GM21367 (cell line): ENCODE data around the gene NRIP1.
"Not testable (repeated sequence)": the region's sequence is repeated elsewhere in the genome, so short reads cannot be mapped to it uniquely, and the experiment has no call there.

ENCODE experiments used
- ATAC-seq: cut with Tn5 transposase; IDR thresholded peaks from one replicate; pipeline ENCODE4 v1.9.1; 2021; ENCODE audit not compliant: unreplicated experiment

The NRIP1 gene

DNA sequence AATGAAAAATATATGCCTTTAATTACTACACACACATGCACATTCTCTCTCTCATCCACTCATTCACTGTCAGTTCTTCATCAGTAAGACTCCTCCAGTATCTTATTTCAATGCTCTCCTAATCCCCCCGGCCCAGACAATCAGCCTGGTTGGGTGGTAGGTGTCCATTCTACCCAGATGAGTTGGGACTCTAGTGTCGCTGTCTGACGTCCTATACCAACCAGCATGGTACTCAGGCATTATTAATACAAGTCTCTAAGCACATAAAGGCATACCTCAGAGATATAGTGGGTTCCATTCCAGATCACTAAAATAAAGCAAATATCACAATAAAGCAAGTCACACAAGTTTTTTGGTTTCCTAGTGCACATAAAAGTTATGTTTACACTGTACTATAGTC is 19.8 kb downstream of the NRIP1 start:
- ATAC-seq = no peak

DNA sequence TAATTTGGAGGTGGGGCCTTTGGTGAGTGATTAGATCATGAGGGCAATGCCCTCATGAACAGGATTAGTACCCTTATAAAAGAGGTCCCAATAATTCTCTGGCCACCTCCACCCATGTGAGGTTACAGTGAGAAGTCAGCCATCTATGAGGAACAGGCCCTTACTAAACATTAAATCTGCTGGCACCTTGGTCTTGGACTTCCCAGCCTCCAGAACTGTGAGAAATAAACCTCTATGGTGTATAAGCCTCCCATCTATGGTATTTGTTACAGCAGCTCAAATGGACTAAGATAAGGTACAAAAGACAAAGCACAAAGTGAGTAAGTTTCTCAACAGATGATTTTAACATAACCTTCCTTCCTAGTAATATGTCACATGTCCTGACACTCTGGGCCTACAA is 22.3 kb downstream of the NRIP1 start:
- ATAC-seq = no peak

DNA sequence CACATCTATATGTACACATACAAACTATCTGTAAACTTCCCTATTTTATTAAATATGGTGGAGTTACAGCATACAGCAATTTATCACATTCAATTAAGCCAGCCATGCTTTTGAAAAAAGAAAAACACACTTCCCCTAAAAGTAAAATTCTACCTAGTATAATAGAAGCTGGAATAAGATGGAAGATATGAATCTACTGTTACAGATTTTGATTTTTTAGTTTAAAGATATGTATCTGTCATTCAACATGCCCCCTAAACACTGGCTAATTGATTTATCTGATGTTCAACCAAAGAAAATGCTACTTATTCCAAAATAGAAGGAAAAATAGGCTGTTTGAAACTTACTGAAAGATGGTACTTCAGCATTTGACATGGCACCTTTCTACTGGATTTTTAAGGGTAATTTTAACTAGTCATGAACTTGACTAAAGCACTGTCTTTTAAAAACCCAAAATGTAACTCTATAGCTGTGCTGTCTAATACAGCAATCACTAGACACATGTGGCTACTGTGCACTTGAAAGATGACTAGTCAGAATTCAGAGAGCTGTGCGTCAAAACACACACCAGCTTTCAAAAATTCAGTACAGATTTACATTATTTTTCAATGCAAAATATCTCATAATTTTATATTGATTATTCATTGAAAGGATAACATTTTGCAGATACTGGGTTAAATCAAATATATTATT is 25.0 kb downstream of the NRIP1 start:
- no peak for ATAC-seq

DNA sequence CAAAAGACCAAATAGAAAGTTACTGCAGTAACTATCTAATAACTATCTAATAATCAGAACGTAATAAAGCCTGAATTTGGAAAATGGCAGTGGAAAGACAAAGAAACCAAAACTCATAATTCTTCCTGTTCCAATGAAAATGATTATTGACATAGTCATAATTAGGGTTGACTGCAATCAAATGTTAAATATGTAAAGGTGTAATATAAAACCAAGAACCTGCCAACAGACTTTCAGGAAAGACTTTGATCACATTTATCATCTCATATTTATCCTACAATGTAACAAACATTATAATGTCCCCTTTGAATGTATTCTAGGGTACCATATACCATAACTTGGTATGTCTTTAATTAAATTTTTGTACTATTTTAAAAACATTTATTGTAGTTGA is 26.9 kb downstream of the NRIP1 start:
- no peak for ATAC-seq

DNA sequence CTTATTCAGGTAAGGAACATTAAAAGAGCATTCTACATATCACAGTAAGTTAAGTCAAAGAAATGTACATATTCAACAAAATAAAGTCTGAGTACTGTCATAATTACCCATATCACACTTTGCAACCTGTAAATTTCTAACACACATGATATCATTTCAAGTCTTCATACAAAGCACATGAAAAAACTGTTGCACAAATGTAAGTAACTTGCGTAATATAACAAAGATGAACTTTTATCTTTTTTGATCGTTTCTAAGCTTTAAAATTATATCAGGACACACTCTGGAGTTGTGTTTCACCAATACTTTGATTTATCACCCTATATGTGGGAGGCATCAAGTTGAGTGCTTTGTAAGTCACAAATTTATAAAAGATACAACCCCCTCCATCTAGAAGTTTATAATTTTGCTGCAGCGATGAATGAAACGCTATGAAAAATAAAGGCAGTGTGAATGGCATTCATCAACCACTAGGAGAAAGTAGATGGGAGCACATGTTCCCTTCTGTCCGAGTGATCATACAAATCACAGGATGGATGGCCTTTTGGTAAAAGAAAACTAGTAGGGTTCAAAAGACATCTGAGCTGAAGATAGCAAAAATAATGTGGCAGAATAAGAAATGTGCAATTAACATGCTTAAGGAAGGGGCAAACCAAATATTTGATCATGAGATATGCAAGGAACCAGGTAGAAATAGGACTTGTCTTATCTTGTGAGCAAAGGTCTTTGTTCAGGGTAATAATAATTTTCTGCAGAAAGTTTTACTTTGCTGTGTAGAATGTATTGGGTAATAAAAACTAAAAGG is 27.5 kb downstream of the NRIP1 start:
- ATAC-seq = no peak

DNA sequence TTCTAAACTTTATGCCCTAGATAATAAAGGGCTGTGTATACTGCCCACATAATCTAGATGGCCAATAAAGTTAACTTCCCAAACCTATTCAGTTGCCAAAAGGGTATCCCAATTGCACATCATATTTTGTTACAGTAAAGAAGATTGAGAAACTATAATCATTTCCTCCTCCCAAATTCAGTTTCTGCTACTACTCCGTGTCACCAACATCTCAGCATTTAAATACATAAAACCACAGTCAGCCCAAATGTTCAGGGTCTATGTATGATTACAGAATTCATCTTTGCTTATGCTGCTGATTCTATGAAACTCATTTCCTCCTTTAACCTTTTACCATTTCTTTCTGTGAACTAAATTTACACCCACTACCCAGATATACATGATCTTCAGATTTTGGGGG is 28.6 kb downstream of the NRIP1 start:
- ATAC-seq = no peak

DNA sequence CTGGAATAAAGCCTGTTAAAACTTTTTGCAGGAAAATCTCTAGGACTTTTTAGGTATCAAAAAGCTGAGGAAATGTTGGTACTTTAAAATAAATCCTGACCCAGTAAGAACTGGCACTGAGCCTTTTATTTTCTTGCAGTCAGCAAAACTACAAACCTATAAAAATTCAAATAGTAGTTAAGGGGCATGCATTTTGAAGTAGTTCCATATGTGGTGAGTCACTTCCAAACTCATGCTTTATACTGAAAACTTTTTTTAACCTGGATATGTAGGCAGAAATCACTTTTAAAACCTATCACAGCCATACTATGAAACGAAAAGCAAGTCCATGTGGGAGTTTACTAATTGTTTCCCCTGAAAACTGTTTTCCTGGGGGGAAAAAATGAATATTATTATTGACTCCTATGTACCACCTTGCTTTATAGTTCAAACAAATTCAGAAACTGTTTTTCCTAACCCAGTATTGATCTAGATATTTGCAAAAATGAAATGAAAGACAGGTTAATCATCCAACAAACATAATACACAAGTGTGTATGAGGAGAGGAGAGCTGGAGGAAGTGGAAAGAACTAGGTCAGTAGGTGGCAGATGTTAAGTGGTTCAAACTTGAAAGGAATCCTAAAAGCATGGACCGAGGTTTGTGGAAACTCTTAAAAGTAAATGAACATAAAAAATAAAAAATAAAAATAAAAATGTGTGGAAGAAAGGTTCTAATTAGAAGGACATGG is 30.5 kb downstream of the NRIP1 start:
- no peak for ATAC-seq

DNA sequence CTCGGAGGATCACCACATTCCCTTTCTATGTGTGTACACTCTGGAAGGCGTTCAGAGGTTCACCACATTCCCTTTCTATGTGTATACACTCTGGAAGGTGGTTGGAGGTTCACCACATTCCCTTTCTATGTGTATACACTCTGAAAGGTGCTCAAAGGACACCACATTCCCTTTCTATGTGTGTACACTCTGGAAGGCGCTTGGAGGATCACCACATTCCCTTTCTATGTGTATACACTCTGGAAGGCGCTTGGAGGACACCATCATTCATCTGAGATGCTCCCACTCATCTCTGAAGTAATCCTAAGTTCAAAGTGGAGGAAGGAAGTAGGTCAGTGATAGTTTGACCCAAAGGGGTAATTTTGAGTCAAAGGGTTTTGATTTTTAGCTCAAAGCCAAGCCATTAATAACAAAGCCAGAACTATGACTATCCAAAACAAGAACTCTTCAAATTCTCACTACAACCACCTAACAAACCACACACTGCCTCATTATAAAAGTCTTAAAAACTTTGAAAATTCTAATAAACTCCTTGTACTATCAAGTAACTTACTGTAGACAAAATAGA is 32.9 kb downstream of the NRIP1 start:
- no peak for ATAC-seq

DNA sequence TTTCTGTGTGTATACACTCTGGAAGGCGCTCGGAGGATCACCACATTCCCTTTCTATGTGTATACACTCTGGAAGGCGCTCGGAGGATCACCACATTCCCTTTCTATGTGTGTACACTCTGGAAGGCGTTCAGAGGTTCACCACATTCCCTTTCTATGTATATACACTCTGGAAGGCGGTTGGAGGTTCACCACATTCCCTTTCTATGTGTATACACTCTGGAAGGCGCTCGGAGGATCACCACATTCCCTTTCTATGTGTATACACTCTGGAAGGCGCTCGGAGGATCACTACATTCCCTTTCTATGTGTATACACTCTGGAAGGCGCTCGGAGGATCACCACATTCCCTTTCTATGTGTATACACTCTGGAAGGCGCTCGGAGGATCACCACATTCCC is 33.4 kb downstream of the NRIP1 start:
- ATAC-seq = not testable (repeated sequence)

DNA sequence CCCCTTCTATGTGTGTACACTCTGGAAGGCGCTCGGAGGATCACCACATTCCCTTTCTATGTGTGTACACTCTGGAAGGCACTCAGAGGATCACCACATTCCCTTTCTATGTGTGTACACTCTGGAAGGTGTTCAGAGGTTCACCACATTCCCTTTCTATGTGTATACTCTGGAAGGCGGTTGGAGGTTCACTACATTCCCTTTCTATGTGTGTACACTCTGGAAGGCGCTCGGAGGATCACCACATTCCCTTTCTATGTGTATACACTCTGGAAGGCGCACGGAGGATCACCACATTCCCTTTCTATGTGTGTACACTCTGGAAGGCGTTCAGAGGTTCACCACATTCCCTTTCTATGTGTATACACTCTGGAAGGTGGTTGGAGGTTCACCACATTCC is 33.9 kb downstream of the NRIP1 start:
- not testable (repeated sequence) for ATAC-seq

DNA sequence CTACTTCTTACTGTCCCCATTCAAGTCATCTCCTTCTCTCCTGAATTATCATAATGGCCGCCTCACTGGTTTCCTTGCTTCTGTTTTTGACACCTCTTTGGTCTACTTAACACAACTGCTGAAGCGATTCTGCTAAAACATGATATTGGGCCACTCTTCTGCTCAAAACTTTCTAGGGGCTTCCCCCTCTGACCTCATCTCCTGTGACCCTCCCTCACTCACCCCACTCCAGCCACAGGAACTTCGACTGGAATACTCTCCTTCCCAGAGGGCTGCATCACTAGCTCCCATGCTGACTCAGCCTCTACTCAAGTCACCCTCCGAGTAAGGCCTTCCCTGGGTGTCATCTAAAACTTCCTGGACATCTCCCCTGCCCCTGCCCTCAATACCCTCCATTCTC is 35.7 kb downstream of the NRIP1 start:
- ATAC-seq = no peak

DNA sequence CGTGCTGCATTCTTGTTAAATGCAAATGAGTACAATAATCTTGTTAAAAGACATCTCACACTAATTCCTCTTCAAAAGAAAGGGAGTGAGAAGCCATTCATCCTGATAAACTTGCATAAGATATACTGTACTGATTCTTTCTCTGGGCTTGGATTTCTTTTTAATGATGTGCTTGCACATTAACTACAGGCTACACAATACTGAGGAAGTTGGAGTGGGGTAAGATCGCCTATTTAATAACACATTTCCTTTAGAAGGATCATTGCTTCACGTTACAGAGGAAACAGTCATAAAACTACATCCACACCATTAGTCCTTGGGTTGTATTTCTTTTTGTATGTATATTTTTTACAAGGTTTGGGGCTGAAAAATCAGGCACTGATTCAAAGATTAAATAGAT is 36.6 kb downstream of the NRIP1 start:
- ATAC-seq = no peak

DNA sequence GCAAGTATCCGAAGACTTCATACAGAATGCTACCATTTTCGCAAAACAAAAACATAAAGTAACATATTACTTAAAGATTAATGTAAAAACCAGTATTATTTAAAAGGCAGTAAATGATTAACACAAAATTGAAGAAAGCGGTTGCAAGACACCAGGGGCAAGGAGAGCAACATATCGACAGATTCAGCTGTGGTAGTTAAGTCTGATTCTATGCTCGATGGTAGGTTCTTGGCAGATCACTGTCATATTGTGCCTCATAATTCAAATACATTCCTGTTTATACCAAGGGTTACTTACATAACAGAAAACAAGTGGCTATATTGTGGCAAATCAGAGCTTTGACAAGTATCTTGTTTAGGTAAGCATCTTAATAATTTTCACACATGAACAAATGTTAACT is 37.7 kb downstream of the NRIP1 start:
- ATAC-seq = no peak

DNA sequence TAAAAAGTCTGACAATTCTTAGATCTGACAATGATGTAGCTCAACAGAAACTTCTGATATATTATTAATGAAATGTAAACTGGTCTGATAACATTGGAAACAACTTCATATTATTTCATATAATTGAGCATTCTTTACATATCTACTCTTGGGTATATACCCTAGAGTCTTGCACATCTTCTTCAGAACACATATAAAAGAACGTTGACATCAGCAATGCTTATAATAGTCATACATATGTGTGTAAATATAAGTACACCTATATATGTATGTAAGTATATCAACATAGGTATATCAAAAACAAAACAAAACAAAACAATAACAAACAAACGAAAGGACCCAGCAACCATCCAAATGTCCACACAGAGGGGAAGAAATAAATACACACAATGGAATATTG is 38.4 kb downstream of the NRIP1 start:
- ATAC-seq = no peak

DNA sequence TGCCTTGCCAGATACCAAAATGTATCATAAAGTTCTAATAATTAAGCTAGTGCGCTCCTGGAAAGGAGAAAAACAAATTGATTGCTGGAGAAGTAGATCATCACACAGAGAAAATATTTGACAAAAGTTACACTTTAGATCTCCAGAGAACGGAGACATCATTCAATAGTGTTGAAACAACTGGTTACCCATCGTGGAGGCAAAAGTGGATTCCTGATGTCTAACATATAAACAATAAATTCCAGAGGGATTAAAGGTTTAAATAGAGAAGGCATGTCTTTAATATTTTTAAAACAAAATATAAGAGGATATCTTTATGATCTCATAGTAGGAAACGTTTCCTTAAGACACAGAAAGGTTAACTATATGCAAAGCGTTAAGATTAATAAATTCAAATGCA is 41.0 kb downstream of the NRIP1 start:
- ATAC-seq = no peak

DNA sequence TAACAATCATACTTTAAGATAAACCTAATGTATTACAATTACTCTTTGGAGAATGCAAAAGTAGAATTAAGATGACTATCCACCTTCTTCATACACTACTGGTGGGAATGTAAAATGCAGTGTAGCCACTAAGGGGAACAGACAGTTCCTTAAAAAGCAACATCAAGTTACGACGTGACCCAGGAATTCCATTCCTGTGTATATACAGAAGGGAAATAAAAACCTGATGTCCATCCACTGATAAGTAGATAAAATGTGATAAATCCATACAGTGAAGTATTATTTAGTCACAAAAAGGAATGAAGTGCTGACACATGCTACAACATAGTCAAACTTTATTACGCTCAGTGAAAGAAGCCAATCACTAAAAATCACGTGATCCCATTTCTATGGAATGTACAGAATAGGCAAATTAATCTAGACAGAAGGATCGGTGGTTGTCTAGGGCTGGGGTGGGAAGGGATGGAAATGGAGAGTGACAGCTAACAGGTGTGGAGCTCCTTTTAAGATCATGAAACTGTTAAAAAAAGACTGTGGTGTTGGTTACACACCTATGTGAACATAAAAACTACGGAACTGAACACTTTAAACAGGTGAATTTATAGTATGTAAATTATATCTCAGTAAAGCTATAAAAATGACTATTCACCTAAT is 42.1 kb downstream of the NRIP1 start:
- no peak for ATAC-seq

DNA sequence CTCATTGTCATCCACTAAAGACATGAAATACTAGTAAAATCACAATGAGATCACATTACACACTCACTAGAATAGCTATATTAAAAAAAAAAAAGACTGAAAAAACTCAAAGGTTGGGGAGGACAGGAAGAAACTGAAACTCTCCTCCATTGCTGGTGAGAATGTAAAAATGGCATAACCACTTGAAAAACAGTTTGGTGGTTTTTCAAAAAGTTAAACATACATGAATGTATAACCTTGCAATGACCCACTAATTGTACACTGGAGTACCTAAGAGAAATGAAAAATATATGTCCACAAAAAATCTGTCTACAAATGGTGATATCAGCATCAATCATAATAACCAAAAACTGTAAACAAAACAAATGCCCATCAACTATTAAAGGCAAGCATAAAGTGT is 44.0 kb downstream of the NRIP1 start:
- ATAC-seq = no peak

DNA sequence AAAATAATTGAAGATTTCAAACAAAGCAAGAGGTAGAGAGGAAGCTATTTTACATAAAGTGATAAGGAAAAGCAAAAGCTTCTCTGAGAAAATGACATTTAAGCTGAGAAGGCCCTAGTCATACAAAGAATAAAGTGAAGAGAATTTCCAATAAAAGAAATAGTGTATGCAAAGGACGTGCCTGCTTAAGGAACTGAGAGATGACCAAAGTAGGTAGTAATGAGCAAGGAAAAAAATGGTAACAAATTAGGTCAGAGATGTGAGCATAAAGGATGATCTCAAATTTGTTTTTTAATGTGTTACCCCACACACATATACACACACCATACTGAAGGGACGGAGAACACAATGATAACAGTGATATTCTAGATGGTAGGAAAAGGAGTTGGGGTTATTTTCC is 46.4 kb downstream of the NRIP1 start:
- ATAC-seq = no peak

DNA sequence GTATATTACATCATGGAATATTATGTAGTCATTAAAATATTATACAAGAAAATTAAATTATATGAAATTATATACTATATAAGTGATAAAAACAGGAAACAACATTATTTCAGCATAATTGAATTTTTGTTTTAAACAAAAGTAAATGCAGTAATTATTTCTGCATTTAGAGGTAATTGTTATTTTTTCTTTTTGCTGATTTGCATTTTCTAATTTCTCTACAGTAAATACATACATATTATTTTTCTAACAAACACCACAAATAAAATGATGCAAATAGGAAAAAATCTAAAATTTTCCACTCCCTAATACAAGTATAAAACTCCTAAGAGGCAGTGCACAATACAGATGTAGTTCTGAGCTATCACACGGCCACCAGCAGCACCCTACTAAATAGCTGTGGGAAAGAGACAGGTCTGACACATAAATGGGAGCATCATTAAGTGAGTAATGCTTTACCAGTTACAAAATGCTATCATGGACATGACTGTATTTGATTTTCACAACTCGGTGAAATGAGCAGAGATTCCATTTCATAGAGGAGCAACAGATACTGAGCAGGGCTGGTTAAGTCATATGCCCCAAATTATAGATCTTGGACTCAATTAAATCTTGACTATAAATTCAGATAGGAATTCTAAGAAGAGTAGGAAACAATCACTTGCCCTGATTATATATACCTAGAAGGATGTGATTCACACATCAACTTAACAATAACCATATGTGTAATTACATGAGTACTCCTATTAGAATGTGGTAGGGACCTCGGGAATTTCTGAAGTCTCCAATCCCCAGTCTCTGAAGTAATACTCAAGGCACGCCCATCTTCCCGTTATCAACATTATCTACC is 49.0 kb downstream of the NRIP1 start:
- no peak for ATAC-seq

DNA sequence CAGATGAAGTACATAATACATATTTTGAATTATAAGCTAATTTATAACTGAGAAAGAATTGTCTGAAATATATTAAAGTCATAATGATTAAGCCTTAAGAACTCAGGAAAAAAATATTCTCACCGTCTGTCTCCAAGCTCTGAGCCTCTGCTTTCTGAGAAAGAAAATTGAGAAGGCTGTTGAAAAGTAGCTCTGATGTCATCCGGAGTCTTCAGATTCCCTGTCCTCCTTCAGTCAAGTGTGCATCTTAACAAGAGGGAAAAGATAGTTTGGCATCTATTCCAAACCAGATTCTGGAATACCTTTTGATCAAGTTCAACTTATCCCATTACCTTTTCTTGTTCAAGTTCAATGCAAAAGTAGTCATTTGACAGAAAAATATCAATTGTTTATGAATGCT is 50.6 kb downstream of the NRIP1 start:
- no peak for ATAC-seq
